ENCODE results near the gene BTLA.

GRCh38 chr3:112503304-112503972, 4.2 kb upstream of the BTLA start:
- TF ChIP-seq CEBPB (IDR thresholded peaks at IDR 0.05) (no peak), TAF1 (IDR thresholded peaks at IDR 0.05; ENCODE audit: low read depth) (no peak), EP300 (IDR thresholded peaks at IDR 0.05; ENCODE audit: borderline replicate concordance) (no peak), FOXM1 (IDR thresholded peaks at IDR 0.05; ENCODE audit: borderline replicate concordance, low read depth) (no peak), RAD21 (IDR thresholded peaks at IDR 0.05; ENCODE audit: low read depth) (no peak)
- TF ChIP-seq, protein P1, sequence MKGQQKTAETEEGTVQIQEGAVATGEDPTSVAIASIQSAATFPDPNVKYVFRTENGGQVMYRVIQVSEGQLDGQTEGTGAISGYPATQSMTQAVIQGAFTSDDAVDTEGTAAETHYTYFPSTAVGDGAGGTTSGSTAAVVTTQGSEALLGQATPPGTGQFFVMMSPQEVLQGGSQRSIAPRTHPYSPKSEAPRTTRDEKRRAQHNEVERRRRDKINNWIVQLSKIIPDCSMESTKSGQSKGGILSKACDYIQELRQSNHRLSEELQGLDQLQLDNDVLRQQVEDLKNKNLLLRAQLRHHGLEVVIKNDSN (IDR thresholded peaks at IDR 0.05): no peak

All from Ishikawa (cell line).